Measurements from ENCODE around the gene DHX58.

GRCh38 chr17:42059815-42060214, 52.7 kb downstream of the DHX58 start:
- TF ChIP-seq CTCF (IDR thresholded peaks at IDR 0.05), result no peak
- no peak for TF ChIP-seq POLR2A (IDR thresholded peaks at IDR 0.05)
